Sigmoid colon (tissue), 7 donors: ENCODE results near the gene OR52L1. TPM values are rescaled to one million over a fixed set of nuclear protein-coding genes. Genes with fewer than 3 reads are reported as not detected.

Source experiments
- DNase-seq: peaks from one replicate; pipeline ENCODE4 v3.0.0-alpha.2; 2019
- H3K27ac ChIP-seq, 4 donors: fragments of 200-600 bp; sonication (generic); one replicate each; pipeline ENCODE4 v1.5.1; 2016 to 2019; ENCODE audit warnings: mild to moderate bottlenecking in 1 of 4
- H3K27me3 ChIP-seq, 3 donors: fragments of 200-600 bp; sonication (generic); one replicate each; pipeline ENCODE4 v1.5.1; 2019; ENCODE audit warnings: mild to moderate bottlenecking in 1 of 3
- H3K36me3 ChIP-seq, 4 donors: fragments of 200-600 bp; sonication (generic); one replicate each; pipeline ENCODE4 v1.5.1; 2016 to 2019
- H3K4me1 ChIP-seq, 4 donors: fragments of 200-600 bp; sonication (generic); one replicate each; pipeline ENCODE4 v1.5.1; 2017 to 2019
- H3K4me3 ChIP-seq, 4 donors: fragments of 200-600 bp; sonication (generic); one replicate each; pipeline ENCODE4 v1.5.1; 2017 to 2019; ENCODE audit warnings: mild to moderate bottlenecking in 2 of 4, moderate library complexity in 1 of 4
- H3K9me3 ChIP-seq, 4 donors: fragments of 200-600 bp in 3 of 4; sonication (generic) in 3 of 4; one replicate each; pipeline versions ENCODE4 v1.5.1 to v1.6.1; 2013 to 2019
- EP300 ChIP-seq, 4 donors: sonication (generic); formaldehyde crosslinking; IDR thresholded peaks; one replicate each; pipeline ENCODE4 v1.6.1; 2017; ENCODE audit warnings: antibody characterized with exemption in 4 of 4
- POLR2A ChIP-seq, 2 donors: fragments of 450-650 bp; IDR thresholded peaks; one replicate each; pipeline ENCODE4 v1.6.1; 2016; ENCODE audit warnings: antibody characterized with exemption in 2 of 2, mild to moderate bottlenecking in 2 of 2, moderate library complexity in 2 of 2
- POLR2AphosphoS5 ChIP-seq, 4 donors: sonication (generic); formaldehyde crosslinking; IDR thresholded peaks; one replicate each; pipeline ENCODE4 v1.6.1; 2017; ENCODE audit warnings: antibody characterized with exemption in 4 of 4
- WGBS, 2 donors: extraction: QIAGEN DNeasy Blood & Tissue Kit; methylation state at CpG; one replicate each; pipeline ENCODE4 v1.1.7; 2013; 5-methylcytosine and 5-hydroxymethylcytosine counted together
- intact Hi-C: fragments of 100-400 bp; cut with DNase I; formaldehyde crosslinking; loops from one replicate; pipeline ENCODE4 v1.15.1; 2023
- polyA plus RNA-seq, 3 donors: library from polyadenylated mRNA; stranded (reverse); fragments of 200-250 nt; gene quantifications; one replicate each; pipeline ENCODE4 v1.2.3, GENCODE V29; 2013
- total RNA-seq, 4 donors: library from RNA; depleted of rRNA; stranded (reverse); fragments of >200 nt; gene quantifications; one replicate each; pipeline ENCODE4 v1.1.0, GENCODE V29; 2016
- TF ChIP-seq, protein P1 (sequence below), 4 experiments: fragments of 450-650 bp in 3 of 4; fragments of 200-600 bp in 1 of 4; IDR thresholded peaks; one replicate each; pipeline ENCODE4 v1.5.1; 2016 to 2019; ENCODE audit warnings: antibody characterized with exemption in 4 of 4, mild to moderate bottlenecking in 3 of 4, moderate library complexity in 2 of 4
- donor health status: healthy with polysubstance abuse.
- donor health status: Bipolar disorder and iron deficiency.
- donor health status: healthy.

The OR52L1 gene
- total and polyA plus RNA-seq, 7 donors = not detected

DNA sequence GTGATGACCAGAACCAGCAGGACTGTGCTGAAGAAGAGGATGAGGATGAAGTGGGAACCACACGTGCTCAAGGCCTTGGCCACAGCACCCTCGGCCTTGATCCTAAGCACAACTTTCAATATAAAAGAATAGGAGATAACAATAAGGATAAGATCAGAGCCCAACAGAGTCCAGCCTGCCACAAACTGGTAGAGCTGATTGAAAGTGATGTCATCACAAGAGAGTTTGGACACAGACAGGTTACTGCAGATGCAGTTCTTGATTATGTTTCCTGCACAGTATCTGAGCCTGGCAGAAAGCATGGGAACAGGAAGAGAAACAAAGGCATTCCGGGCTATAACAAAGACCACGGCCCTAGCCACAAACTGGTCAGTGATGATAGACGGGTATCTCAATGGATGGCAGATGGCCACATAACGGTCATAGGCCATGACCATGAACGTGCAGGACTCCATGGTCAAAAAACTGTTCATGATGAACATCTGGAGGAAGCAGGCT lies 15.5 kb upstream of the OR52L1 start:
- Histone ChIP-seq H3K4me3 (no peak overlapping the region), H3K27me3 (no peaks in the 10 kb centered on the region), H3K9me3 (no peaks in the 10 kb centered on the region), H3K4me1 (no peaks in the 10 kb centered on the region), H3K27ac (no peak overlapping the region), H3K36me3 (no peaks in the 10 kb centered on the region)
- intact Hi-C loops = no loop called here
- 66 to 78% methylated on average over 7 of the region's 7 CpGs for WGBS, 2 donors
- TF ChIP-seq, protein P1, sequence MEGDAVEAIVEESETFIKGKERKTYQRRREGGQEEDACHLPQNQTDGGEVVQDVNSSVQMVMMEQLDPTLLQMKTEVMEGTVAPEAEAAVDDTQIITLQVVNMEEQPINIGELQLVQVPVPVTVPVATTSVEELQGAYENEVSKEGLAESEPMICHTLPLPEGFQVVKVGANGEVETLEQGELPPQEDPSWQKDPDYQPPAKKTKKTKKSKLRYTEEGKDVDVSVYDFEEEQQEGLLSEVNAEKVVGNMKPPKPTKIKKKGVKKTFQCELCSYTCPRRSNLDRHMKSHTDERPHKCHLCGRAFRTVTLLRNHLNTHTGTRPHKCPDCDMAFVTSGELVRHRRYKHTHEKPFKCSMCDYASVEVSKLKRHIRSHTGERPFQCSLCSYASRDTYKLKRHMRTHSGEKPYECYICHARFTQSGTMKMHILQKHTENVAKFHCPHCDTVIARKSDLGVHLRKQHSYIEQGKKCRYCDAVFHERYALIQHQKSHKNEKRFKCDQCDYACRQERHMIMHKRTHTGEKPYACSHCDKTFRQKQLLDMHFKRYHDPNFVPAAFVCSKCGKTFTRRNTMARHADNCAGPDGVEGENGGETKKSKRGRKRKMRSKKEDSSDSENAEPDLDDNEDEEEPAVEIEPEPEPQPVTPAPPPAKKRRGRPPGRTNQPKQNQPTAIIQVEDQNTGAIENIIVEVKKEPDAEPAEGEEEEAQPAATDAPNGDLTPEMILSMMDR (IDR thresholded peaks at IDR 0.05) = no peak
- TF ChIP-seq POLR2A (IDR thresholded peaks at IDR 0.05) (no peak), EP300 (IDR thresholded peaks at IDR 0.05) (no peak), POLR2AphosphoS5 (IDR thresholded peaks at IDR 0.05) (no peak)
- no peak for DNase-seq

DNA sequence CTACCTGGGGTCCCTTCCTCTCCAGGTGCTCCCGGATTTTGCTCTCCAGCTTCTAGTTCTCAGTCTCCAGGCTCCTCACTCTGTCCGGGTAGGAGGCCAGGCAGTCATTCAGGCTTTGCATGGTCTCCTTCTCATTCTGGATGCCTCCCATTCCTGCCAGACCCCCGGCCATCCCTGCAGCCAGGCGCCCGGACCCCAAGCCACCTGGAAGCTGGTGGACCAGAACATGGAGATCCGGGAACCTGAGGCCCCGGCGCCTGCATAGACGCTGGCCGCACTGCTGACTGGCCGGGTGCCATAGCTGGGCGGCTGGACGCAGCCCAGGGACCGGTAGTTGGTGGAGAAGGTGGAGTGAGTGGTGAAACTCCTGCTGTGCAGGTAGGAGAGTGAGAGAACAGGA lies 8.0 kb upstream of the OR52L1 start:
- WGBS, 2 donors = 86 to 88% methylated on average over 14 of the region's 14 CpGs
- no peaks in the 10 kb centered on the region for H3K9me3 ChIP-seq
- no peaks in the 10 kb centered on the region for H3K36me3 ChIP-seq
- TF ChIP-seq POLR2AphosphoS5 (IDR thresholded peaks at IDR 0.05) (no peak), EP300 (IDR thresholded peaks at IDR 0.05) (no peak), POLR2A (IDR thresholded peaks at IDR 0.05) (no peak)
- H3K4me3 ChIP-seq = no peak overlapping the region
- H3K27me3 ChIP-seq = no peaks in the 10 kb centered on the region
- no peaks in the 10 kb centered on the region for H3K4me1 ChIP-seq
- no peak for DNase-seq
- intact Hi-C loops = no loop called here
- H3K27ac ChIP-seq = no peak overlapping the region

DNA sequence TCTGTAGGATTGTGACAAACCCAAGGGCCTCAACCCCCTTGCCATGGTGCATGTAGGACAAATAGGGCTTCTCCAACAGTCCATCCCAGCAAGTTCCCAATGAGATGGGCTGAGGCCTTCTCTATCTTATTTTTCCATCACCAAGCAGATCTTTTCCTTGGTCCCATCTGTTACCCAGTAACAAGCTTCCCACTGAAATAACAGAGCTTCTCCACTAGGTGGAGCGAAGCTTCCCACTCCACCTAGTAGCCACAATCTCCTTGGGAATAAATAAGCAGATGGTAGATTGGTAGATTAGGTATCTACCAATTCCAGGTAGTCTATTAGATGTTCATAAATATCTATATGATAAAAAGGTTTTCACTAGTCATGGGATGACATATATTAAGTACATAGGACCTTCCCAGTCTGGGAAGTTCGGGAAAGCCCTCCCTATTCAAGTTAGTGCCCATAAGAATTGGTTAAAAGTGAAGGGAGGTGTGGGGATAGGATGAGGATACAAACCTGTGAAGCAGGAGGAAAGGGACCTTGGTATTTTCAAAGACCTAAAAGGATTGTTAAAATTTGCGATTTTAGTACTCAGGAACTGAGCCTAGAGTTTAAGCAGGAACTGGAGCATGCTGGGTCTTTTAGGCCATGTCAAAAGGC lies 5.9 kb upstream of the OR52L1 start:
- Histone ChIP-seq H3K27me3 (no peaks in the 10 kb centered on the region), H3K27ac (no peak overlapping the region), H3K4me1 (no peaks in the 10 kb centered on the region), H3K9me3 (no peaks in the 10 kb centered on the region), H3K36me3 (no peaks in the 10 kb centered on the region), H3K4me3 (no peak overlapping the region)
- TF ChIP-seq EP300 (IDR thresholded peaks at IDR 0.05) = no peak
- TF ChIP-seq, protein P1 (IDR thresholded peaks at IDR 0.05) = peak in 1 of 4 experiments; percentile 21
- intact Hi-C loops = no loop called here
- WGBS, 2 donors = 57 to 58% methylated on average over 3 of the region's 3 CpGs
- DNase-seq = no peak

DNA sequence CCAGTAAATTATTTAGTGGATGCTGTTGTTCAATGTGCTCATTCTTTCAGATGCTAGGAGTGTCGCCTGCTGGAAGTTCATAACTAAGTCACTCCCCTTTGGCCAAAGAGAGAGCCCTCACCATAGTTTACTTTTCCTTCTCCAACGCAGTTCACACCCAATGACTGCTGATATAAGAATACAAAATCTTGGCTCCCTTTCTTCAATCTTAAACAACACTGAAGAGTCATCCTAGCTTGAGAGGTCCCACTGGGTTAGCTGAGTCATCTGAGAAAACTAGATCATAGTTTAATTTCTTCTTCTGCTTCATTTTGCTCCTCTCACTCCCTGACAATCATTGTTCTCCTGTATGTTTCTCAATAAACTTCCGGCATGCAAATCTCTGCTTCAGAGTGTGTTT lies 5.4 kb upstream of the OR52L1 start:
- intact Hi-C loops = no loop called here
- H3K4me1 ChIP-seq = no peaks in the 10 kb centered on the region
- no peak for DNase-seq
- H3K27me3 ChIP-seq = no peaks in the 10 kb centered on the region
- H3K36me3 ChIP-seq = no peaks in the 10 kb centered on the region
- WGBS, 2 donors = 63 to 75% methylated on average over 3 of the region's 3 CpGs
- TF ChIP-seq POLR2AphosphoS5 (IDR thresholded peaks at IDR 0.05) (no peak), POLR2A (IDR thresholded peaks at IDR 0.05) (no peak), EP300 (IDR thresholded peaks at IDR 0.05) (no peak)
- TF ChIP-seq, protein P1 (IDR thresholded peaks at IDR 0.05) = no peak
- H3K4me3 ChIP-seq = no peak overlapping the region
- no peaks in the 10 kb centered on the region for H3K9me3 ChIP-seq
- H3K27ac ChIP-seq = no peak overlapping the region

DNA sequence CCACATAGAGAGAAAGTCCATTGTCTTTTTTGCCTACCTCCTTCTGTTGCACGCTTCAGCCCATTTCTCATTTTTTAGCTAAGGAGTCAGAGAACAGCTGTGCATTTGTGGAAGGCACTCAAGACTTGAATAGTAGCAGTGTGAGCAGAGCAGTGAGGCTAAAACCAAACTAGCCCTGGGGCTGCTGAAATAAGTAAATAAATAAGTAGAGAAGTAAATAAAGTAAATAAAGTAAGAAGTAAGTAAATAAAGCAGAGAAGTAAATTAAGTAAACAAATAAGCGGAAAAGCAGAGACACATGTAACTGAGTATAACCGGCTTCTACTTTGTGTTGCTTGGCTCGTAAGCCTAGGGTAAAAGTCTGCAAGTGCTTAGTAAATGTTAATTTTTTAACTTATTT lies 2.4 kb upstream of the OR52L1 start:
- Histone ChIP-seq H3K4me3 (no peak overlapping the region), H3K27ac (no peak overlapping the region), H3K9me3 (no peaks in the 10 kb centered on the region), H3K4me1 (no peaks in the 10 kb centered on the region), H3K27me3 (no peaks in the 10 kb centered on the region), H3K36me3 (no peaks in the 10 kb centered on the region)
- DNase-seq = no peak
- intact Hi-C loops = no loop called here
- TF ChIP-seq POLR2AphosphoS5 (IDR thresholded peaks at IDR 0.05) = no peak
- 54 to 77% methylated on average over 4 of the region's 4 CpGs for WGBS, 2 donors

DNA sequence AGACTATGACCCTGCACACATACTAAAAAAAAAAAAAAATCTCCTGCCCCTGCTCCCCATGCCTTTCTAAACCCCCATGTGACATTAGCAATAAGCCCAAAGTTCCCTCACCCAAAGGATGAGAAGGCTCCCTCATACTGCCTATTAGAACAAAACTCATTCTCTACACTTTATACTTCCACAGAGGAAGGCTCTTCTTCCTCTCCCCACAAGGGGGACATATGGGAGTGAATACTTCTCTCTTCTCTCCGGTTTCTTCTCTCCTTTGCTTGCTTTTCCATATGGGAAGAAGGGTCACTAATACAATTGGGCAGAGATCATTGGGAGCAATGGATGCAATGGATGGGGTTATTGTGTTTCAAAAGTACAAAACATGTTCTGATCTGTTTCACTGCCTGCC lies 3.3 kb downstream of the OR52L1 start:
- Histone ChIP-seq H3K4me1 (no peaks in the 10 kb centered on the region), H3K36me3 (no peaks in the 10 kb centered on the region), H3K27ac (no peak overlapping the region), H3K9me3 (peaks cover 0 to 2% (median 0%) of the 10 kb centered on the region in 4 donors), H3K4me3 (no peak overlapping the region), H3K27me3 (no peaks in the 10 kb centered on the region)
- intact Hi-C loops = no loop called here
- DNase-seq = no peak
- TF ChIP-seq, protein P1 (IDR thresholded peaks at IDR 0.05) = no peak
- TF ChIP-seq POLR2AphosphoS5 (IDR thresholded peaks at IDR 0.05) (no peak), POLR2A (IDR thresholded peaks at IDR 0.05) (no peak), EP300 (IDR thresholded peaks at IDR 0.05) (no peak)
- 26 to 43% methylated on average over 1 of the region's 1 CpG for WGBS, 2 donors
